Immature natural killer cell (primary cell): ENCODE results near the gene DNAH11. TPM values are rescaled to one million over a fixed set of nuclear protein-coding genes. Genes with fewer than 3 reads are reported as not detected.
"Not testable (repeated sequence)": the region's sequence is repeated elsewhere in the genome, so short reads cannot be mapped to it uniquely, and the experiment has no call there.

ENCODE experiments used
- DNase-seq, 3 donors: peaks; one replicate each; pipeline ENCODE4 v3.0.0; 2022; ENCODE audit warnings: mixed read lengths in 1 of 3
- H3K27ac Mint-ChIP-seq, 6 donors: one replicate each; pipeline ENCODE4 v1.8.0; 2020; ENCODE audit warnings: mixed read lengths in 6 of 6, mild to moderate bottlenecking in 5 of 6, inconsistent platforms in 4 of 6, moderate library complexity in 3 of 6
- H3K27me3 Mint-ChIP-seq, 3 donors: one replicate each; pipeline ENCODE4 v1.8.0; 2020 to 2021; ENCODE audit warnings: low read depth in 3 of 3, mild to moderate bottlenecking in 3 of 3, mixed read lengths in 3 of 3, moderate library complexity in 3 of 3, inconsistent platforms in 1 of 3
- H3K36me3 Mint-ChIP-seq, 3 donors: one replicate each; pipeline ENCODE4 v1.8.0; 2020; ENCODE audit warnings: mixed read lengths in 3 of 3, inconsistent platforms in 2 of 3, mild to moderate bottlenecking in 2 of 3
- H3K4me1 Mint-ChIP-seq, 2 donors: one replicate each; pipeline ENCODE4 v1.8.0; 2020; ENCODE audit warnings: inconsistent platforms in 2 of 2, mild to moderate bottlenecking in 2 of 2, mixed read lengths in 2 of 2, moderate library complexity in 1 of 2
- H3K4me3 Mint-ChIP-seq, 5 donors: one replicate each; pipeline ENCODE4 v1.8.0; 2020; ENCODE audit warnings: mild to moderate bottlenecking in 5 of 5, mixed read lengths in 5 of 5, inconsistent platforms in 3 of 5, moderate library complexity in 3 of 5
- H3K9me3 Mint-ChIP-seq, 6 donors: one replicate each; pipeline ENCODE4 v1.8.0; 2020; ENCODE audit warnings: mild to moderate bottlenecking in 6 of 6, mixed read lengths in 6 of 6, inconsistent platforms in 4 of 6, moderate library complexity in 3 of 6
- polyA plus RNA-seq, 3 donors: library from polyadenylated mRNA; unstranded; fragments of 300-500 nt; fragmentation: Illumina TruSeq; gene quantifications; one replicate each; pipeline ENCODE4 v1.2.3, GENCODE V29; 2021

DNAH11 gene
- polyA plus RNA-seq, 3 donors from 2014 or later: not detected

DNA sequence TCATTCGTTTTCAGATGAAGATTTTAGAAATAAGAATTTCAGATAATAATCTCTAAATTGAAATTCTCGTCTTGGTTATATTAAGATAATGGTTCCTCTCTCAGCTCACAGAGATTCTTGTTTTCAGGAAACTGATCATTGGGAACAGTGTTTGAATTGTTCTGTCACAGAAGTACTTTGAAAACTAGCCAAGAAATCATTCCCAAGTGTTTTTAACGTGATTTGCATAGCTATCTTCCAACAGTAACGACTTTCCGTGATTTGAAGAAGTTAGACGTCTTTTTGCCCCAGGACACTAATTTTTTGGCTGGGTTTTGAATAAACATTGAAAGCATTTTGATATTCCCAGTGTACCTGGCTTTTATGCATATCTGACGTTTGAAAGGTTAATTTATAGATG, 286.9 kb downstream of the DNAH11 start:
- Mint-ChIP-seq H3K4me1 (no peaks in the 10 kb centered on the region), H3K36me3 (no peaks in the 10 kb centered on the region), H3K4me3 (no peak overlapping the region), H3K27ac (no peak overlapping the region), H3K9me3 (no peaks in the 10 kb centered on the region), H3K27me3 (peaks cover 2 to 17% (median 4%) of the 10 kb centered on the region in 3 donors)
- no peak for DNase-seq

DNA sequence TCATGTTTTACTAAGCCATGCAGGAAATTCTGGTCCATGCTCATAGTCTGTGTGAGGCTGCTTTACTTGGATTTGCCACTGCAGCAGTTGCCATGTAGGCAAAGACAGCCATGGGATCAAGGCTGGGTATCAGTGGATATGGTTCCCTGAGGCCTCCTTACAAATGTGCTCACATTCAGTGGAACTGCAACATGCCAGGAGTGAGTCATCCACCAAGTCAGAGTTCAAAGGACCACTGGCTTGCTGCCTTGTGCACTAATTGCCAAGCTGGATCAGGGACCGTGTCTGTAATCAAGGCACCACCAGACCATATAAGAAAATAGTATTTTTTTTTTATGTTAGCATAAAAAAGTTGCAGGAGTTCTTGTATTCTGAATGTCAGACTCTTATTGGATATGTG, 301.9 kb downstream of the DNAH11 start:
- no peaks in the 10 kb centered on the region for H3K36me3 Mint-ChIP-seq
- no peak for DNase-seq
- peaks cover 0 to 3% (median 0%) of the 10 kb centered on the region in 3 donors for H3K27me3 Mint-ChIP-seq
- no peak overlapping the region for H3K4me3 Mint-ChIP-seq
- H3K27ac Mint-ChIP-seq: no peak overlapping the region
- H3K9me3 Mint-ChIP-seq: no peaks in the 10 kb centered on the region
- H3K4me1 Mint-ChIP-seq: no peaks in the 10 kb centered on the region

DNA sequence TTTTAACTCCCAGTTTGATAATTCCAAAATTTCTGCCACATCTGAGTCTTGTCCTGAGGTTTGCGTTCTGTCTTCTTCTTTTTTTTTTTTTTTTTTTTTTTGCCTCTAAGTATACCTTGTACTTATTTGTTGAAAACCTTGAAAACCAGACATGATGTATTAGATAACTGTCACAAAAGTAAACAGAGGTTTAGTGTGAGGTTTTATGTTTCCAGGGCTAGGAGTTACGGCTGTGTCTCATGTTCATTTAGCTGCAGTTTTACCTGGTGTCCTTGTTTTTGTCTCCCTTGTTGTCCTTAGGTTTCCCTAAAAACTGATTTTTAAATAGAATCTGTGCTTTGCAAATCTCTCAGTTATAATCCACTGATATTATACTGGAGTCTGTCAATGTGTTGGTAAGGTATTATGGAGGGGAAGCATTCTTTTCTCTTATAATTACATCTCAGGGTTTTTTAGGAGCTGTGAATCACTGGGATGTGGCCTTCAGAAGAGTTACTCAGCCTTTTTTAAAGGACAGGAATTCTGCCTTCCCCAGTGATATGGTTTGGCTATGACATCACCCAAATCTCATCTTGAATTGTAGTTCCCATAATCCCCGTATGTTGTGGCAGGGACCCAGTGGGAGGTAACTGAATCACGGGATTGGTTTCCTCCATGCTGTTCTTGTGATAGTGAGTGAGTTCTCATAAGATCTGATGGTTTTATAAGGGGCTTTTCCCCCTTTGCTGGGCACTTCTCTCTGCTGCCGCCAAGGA, 307.9 kb downstream of the DNAH11 start:
- Mint-ChIP-seq H3K4me1 (peaks cover 6 to 8% of the 10 kb centered on the region in 2 donors), H3K27ac (no peak overlapping the region), H3K36me3 (no peaks in the 10 kb centered on the region), H3K27me3 (peaks cover 0 to 3% (median 2%) of the 10 kb centered on the region in 3 donors), H3K9me3 (no peaks in the 10 kb centered on the region), H3K4me3 (no peak overlapping the region)
- DNase-seq: no peak

- H3K4me1 Mint-ChIP-seq: peaks cover 6 to 8% of the 10 kb centered on the region in 2 donors
- peaks cover 0 to 4% (median 0%) of the 10 kb centered on the region in 3 donors for H3K27me3 Mint-ChIP-seq
- peak overlapping the region in 2 of 5 donors; percentile 38 to 62 for H3K4me3 Mint-ChIP-seq
- DNase-seq: no peak
- no peaks in the 10 kb centered on the region for H3K36me3 Mint-ChIP-seq
- H3K27ac Mint-ChIP-seq: peak overlapping the region in 1 of 6 donors; percentile 43
- H3K9me3 Mint-ChIP-seq: no peaks in the 10 kb centered on the region
Observed at GRCh38 chr7:21851559-21851967, 308.7 kb downstream of the DNAH11 start.

- not testable (repeated sequence) for H3K27me3 Mint-ChIP-seq, H3K27ac Mint-ChIP-seq, H3K36me3 Mint-ChIP-seq, DNase-seq, H3K4me1 Mint-ChIP-seq, H3K9me3 Mint-ChIP-seq, H3K4me3 Mint-ChIP-seq
Observed at GRCh38 chr7:21865631-21866204, 322.9 kb downstream of the DNAH11 start.

GRCh38 chr7:21866731-21867130, 323.9 kb downstream of the DNAH11 start:
- H3K27ac Mint-ChIP-seq: no peak overlapping the region
- H3K27me3 Mint-ChIP-seq: peaks cover 0 to 6% (median 2%) of the 10 kb centered on the region in 3 donors
- no peaks in the 10 kb centered on the region for H3K36me3 Mint-ChIP-seq
- H3K9me3 Mint-ChIP-seq: no peaks in the 10 kb centered on the region
- no peaks in the 10 kb centered on the region for H3K4me1 Mint-ChIP-seq
- no peak overlapping the region for H3K4me3 Mint-ChIP-seq
- no peak for DNase-seq

DNA sequence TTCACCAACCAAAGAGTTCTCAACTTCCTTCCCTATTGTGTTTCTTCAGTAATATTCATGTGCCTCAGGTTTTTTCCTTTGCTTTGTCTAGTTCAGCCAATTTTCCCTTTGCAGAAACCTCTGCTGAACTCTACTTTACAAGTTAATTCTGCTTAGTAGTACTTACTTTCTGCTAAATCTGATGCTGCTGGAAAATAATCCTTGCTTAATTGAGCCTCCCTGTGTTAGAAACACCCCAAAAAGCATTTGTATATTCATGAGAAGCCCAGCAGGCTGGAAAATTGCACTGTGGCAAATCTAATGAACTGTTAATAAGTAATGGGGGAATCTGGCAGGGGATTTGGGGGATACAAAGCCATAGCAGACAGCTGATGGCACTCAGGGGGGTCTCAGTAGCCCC, 324.4 kb downstream of the DNAH11 start:
- no peak for DNase-seq
- Mint-ChIP-seq H3K27me3 (peaks cover 0 to 6% (median 2%) of the 10 kb centered on the region in 3 donors), H3K27ac (no peak overlapping the region), H3K4me1 (no peaks in the 10 kb centered on the region), H3K4me3 (no peak overlapping the region), H3K9me3 (no peaks in the 10 kb centered on the region), H3K36me3 (no peaks in the 10 kb centered on the region)

GRCh38 chr7:21867816-21868575, 325.2 kb downstream of the DNAH11 start:
- Mint-ChIP-seq H3K27me3 (peaks cover 0 to 6% (median 2%) of the 10 kb centered on the region in 3 donors), H3K27ac (no peak overlapping the region), H3K36me3 (no peaks in the 10 kb centered on the region), H3K4me3 (no peak overlapping the region), H3K9me3 (no peaks in the 10 kb centered on the region), H3K4me1 (no peaks in the 10 kb centered on the region)
- no peak for DNase-seq

DNA sequence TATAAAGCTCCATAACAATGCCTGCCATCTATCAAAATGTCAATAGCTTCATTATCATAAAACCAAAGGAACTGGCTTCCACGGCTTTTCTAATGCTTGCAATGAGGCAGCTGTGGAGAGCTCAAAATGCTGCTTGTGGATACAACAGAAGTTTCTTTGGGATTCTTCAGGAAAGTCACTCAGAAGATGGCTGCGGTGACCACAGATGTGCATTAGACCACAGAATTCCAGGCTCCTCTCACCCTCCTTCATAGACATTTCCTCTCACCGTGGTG, 325.7 kb downstream of the DNAH11 start:
- no peak overlapping the region for H3K27ac Mint-ChIP-seq
- no peaks in the 10 kb centered on the region for H3K4me1 Mint-ChIP-seq
- no peak overlapping the region for H3K4me3 Mint-ChIP-seq
- no peak for DNase-seq
- peaks cover 0 to 6% (median 2%) of the 10 kb centered on the region in 3 donors for H3K27me3 Mint-ChIP-seq
- H3K36me3 Mint-ChIP-seq: no peaks in the 10 kb centered on the region
- no peaks in the 10 kb centered on the region for H3K9me3 Mint-ChIP-seq

- Mint-ChIP-seq H3K9me3 (no peaks in the 10 kb centered on the region), H3K27ac (no peak overlapping the region), H3K4me1 (no peaks in the 10 kb centered on the region), H3K4me3 (no peak overlapping the region), H3K36me3 (no peaks in the 10 kb centered on the region), H3K27me3 (peaks cover 0 to 6% (median 2%) of the 10 kb centered on the region in 3 donors)
- no peak for DNase-seq
Observed at GRCh38 chr7:21869785-21870402, 327.1 kb downstream of the DNAH11 start.

- Mint-ChIP-seq H3K4me3 (no peak overlapping the region), H3K27ac (no peak overlapping the region), H3K4me1 (no peaks in the 10 kb centered on the region), H3K9me3 (no peaks in the 10 kb centered on the region), H3K36me3 (no peaks in the 10 kb centered on the region), H3K27me3 (peaks cover 0 to 3% (median 0%) of the 10 kb centered on the region in 3 donors)
- no peak for DNase-seq
Observed at GRCh38 chr7:21883069-21883468, 340.2 kb downstream of the DNAH11 start.

GRCh38 chr7:21883501-21883900, 340.7 kb downstream of the DNAH11 start:
- H3K27me3 Mint-ChIP-seq, H3K27ac Mint-ChIP-seq, H3K36me3 Mint-ChIP-seq, H3K4me1 Mint-ChIP-seq, H3K9me3 Mint-ChIP-seq, DNase-seq, H3K4me3 Mint-ChIP-seq: not testable (repeated sequence)

DNA sequence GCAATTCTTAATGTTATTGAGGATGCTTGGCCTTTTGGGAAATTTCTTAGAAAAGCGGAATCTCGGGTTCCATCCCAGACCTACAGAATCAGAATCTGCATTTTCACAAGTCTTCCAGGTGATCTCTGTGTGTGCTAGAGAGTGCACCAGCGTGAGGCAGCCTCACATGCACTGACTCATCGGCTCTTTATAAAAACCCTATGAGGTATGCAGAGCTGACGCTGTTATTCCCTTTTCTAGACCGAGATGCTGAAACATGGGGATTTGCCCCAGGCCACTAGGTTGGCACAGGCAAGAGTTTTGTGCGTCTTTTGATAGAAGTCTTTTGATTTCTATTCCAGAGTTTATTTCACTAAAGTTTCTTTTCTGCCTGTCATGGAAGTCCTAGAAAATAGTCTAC, 341.7 kb downstream of the DNAH11 start:
- Mint-ChIP-seq H3K27ac (no peak overlapping the region), H3K4me3 (no peak overlapping the region), H3K27me3 (peaks cover 0 to 3% (median 0%) of the 10 kb centered on the region in 3 donors), H3K36me3 (no peaks in the 10 kb centered on the region), H3K4me1 (no peaks in the 10 kb centered on the region), H3K9me3 (no peaks in the 10 kb centered on the region)
- no peak for DNase-seq

DNA sequence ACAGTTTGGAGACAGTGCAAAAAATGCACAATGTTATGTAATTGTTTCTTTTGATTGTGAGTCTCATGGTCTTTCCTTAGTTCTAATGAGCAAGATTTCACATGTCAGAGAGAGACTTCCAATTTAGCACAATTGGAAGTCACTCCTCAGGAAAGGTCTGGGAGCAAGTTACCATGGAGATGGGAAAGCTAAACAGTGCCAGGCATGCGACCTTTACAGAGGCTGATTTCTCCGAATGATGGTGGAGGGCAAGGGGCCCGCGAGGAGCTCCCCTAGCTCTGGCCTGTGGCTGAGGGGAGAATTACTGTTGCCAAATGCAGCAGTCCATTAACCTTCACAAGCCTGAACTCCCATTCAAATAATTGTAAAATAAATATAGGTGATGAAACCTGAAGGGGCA, 343.6 kb downstream of the DNAH11 start:
- no peaks in the 10 kb centered on the region for H3K4me1 Mint-ChIP-seq
- H3K27me3 Mint-ChIP-seq: peaks cover 0 to 2% (median 0%) of the 10 kb centered on the region in 3 donors
- no peak for DNase-seq
- no peak overlapping the region for H3K4me3 Mint-ChIP-seq
- no peak overlapping the region for H3K27ac Mint-ChIP-seq
- no peaks in the 10 kb centered on the region for H3K9me3 Mint-ChIP-seq
- no peaks in the 10 kb centered on the region for H3K36me3 Mint-ChIP-seq
